ENCODE measurements around the gene CCR1. TPM values are rescaled to one million over a fixed set of nuclear protein-coding genes. Genes with fewer than 3 reads are reported as not detected.
"Not testable (repeated sequence)": the region's sequence is repeated elsewhere in the genome, so short reads cannot be mapped to it uniquely, and the experiment has no call there.

The CCR1 gene
- total RNA-seq, 1 donor = 0.90 TPM

DNA sequence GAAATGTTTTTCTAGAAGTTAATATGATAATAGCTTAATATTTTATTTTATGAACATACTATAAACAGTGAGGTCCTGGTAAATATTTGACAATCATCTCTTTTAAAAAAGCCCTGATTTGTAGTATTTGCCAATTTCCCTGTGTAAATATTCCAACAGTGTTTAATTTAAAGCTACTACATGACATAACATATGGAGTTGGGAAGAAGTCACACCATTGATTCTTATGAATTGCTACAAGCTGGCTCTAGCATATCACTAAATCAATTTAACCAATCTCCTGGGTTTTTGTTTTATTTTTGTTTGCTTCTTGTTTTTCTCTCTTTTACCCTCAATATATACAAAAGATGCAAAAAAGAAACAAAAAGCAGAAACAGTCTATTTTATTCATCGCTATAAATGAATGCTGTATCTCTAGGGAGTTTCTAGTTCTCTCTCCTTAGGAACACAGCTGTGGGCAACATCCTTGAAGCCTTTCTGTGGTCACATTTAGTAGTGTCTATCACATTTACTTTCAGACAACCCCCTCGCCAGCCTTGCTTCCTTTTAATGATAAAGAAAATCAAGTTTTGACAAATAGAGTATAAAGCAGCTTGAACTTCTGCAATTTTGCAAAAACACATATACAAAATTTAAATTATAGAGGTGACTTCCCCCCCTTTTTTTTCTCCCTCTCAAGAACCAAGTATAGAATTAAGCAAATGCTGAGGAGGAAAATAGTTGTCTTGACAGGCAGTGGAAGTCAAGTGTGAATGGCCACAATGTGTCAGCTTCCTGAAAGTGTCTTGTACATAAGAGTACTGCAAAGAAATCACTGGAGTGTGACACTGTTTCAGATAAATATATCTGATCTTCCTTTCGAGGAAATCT is 21.4 kb downstream of the CCR1 start:
- TF ChIP-seq, protein P1, sequence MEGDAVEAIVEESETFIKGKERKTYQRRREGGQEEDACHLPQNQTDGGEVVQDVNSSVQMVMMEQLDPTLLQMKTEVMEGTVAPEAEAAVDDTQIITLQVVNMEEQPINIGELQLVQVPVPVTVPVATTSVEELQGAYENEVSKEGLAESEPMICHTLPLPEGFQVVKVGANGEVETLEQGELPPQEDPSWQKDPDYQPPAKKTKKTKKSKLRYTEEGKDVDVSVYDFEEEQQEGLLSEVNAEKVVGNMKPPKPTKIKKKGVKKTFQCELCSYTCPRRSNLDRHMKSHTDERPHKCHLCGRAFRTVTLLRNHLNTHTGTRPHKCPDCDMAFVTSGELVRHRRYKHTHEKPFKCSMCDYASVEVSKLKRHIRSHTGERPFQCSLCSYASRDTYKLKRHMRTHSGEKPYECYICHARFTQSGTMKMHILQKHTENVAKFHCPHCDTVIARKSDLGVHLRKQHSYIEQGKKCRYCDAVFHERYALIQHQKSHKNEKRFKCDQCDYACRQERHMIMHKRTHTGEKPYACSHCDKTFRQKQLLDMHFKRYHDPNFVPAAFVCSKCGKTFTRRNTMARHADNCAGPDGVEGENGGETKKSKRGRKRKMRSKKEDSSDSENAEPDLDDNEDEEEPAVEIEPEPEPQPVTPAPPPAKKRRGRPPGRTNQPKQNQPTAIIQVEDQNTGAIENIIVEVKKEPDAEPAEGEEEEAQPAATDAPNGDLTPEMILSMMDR (IDR thresholded peaks at IDR 0.05; ENCODE audit: insufficient read depth, low read length) = no peak
- no peak for DNase-seq (ENCODE audit: low read depth)
- no peak overlapping the region for H3K4me3 ChIP-seq (ENCODE audit: low read depth, low read length)

DNA sequence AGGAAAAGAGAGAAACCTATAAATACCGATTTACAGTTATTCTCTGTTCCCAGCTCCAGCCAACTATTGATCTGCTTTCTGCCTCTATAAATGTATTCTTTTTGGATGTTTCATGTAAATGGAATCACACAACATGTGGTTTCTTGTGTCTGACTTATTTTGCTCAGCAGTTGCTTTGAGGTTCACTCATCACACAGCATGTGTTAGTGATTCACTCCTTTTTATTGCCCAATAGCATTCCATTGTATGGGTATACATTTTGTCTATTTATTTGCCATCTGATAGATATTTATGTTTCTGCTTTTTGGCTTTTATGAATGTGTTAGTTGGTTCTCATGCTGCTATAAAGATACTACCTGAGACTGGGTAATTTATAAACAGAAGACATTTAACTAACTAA is 23.6 kb downstream of the CCR1 start:
- H3K4me3 ChIP-seq (ENCODE audit: low read depth, low read length) = no peak overlapping the region
- DNase-seq (ENCODE audit: low read depth) = peak; percentile 37
- TF ChIP-seq, protein P1 (IDR thresholded peaks at IDR 0.05; ENCODE audit: insufficient read depth, low read length) = no peak

DNA sequence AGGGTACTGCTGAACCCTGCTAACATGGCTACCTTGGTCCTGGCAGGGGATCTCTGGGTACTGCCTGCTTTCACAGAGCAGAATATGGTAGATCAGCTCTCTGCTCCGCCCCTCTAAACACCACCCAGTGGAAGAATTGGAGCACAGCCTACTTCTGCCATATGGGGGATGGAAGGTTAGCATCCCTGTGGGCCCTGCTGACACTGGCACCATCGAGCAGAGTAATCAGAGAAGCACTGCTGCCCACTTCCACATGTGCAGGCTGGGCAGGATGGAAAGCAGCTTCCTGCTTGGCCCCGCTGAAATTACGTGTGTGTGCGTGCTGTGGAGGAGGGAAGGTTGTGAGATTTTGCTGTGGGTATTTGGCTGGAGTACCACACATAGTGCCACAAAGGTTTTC is 24.8 kb downstream of the CCR1 start:
- TF ChIP-seq, protein P1 (IDR thresholded peaks at IDR 0.05; ENCODE audit: insufficient read depth, low read length) = no peak
- H3K4me3 ChIP-seq (ENCODE audit: low read depth, low read length) = no peak overlapping the region
- no peak for DNase-seq (ENCODE audit: low read depth)

DNA sequence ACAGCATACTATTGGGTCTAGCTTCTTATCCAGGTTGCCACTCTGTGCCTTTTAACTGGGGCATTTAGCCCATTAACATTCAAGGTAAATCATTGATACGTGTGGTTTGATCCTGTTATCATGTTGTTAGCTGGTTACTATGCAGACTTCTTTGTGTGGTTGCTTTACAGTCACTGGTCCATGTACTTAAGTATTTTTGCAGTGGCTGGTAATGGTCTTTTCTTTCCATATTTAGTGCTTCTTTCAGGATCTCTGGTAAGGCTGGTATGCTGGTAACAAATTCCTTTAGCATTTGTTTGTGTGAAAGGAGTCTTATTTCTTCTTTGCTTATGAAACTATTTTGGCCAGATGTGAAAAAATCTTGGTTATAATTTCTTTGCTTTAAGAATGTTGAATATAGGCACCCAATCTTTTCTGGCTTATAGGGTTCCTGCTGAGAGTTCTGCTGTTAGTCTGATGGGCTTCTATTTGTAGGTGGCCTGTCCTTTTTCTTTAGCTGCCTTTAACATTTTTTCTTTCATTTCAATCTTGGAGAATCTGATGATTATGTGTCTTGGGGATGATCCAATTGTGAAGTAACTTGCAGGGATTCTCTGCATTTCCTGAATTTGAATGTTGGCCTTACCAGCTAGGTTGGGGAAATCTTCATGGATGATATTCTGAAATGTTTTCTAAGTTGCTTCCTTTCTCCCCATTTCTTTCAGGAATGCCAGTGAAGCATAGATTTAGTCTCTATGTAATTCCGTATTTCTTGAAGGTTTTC is 39.3 kb downstream of the CCR1 start:
- no peak for DNase-seq (ENCODE audit: low read depth)
- TF ChIP-seq, protein P1 (IDR thresholded peaks at IDR 0.05; ENCODE audit: insufficient read depth, low read length) = no peak
- H3K4me3 ChIP-seq (ENCODE audit: low read depth, low read length) = no peak overlapping the region

DNA sequence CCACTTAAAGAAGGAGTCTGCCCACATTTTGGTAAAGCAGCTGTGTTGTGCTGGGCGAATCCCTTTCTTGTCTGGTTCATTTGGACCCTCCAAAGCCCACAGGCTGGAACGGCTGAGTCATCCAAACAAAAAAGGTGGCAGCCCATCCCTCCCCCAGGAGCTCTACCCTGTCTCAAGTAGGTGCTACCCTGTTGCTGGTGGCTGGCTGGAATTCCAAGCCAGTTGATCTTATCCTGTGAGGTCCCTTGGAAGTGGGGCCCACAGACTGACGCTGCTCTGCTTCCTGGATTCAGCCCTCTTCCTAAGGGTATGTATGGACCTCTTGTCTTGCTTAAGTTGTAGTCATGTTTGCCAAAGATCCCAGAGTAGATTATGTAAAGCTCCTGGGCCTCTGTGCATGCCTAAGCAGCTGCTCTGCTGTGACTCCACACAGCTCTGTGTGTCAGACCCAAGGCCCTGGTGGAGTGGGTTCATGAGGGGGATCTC is 44.5 kb downstream of the CCR1 start:
- no peak for DNase-seq (ENCODE audit: low read depth)
- TF ChIP-seq, protein P1 (IDR thresholded peaks at IDR 0.05; ENCODE audit: insufficient read depth, low read length) = no peak
- no peak overlapping the region for H3K4me3 ChIP-seq (ENCODE audit: low read depth, low read length)

DNA sequence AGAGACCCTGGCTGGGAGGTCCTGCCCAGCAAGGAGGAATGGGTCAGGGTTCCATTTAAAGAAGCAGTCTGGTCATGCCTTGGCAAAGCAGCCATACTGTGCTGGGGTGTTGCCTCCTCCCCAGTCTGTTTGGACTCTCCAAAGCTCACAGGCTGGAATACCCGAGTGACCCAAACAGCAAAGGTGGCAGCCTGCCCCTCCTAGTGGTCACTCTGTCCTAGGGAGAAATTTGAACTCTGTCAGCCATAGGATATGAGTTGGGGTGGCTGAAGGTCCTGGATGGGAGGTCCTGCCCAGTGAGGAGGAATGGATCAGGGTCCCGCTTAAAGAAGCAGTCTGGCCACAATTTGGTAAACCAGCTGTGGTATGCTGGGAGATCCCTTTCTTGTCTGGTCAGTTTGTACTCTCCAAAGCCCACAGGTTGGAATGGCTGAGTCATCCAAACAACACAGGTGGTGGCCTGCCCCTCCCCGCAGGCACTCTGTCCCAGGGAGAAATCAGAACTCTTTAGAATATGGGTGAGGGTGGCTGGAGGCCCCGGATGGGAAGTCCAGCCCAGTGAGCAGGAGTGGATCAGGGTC is 45.0 kb downstream of the CCR1 start:
- no peak overlapping the region for H3K4me3 ChIP-seq (ENCODE audit: low read depth, low read length)
- no peak for DNase-seq (ENCODE audit: low read depth)
- TF ChIP-seq, protein P1 (IDR thresholded peaks at IDR 0.05; ENCODE audit: insufficient read depth, low read length) = no peak

DNA sequence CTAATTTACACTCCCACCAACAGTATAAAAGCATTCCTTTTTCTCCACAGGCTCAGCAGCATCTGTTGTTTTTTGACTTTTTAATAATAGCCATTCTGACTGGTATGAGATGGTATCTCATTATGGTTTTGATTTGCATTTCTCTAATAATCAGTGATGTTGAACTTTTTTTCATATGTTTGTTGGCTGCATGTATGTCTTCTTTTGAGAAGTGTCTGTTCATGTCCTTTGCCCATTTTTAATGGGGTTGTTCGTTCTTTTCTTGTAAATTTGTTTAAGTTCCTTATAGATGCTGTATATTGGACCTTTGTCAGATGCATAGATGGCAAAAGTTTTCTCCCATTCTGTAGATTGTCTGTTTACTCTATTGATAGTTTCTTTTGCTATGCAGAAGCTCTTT is 50.4 kb downstream of the CCR1 start:
- not testable (repeated sequence) for H3K4me3 ChIP-seq (ENCODE audit: low read depth, low read length); DNase-seq (ENCODE audit: low read depth)

Data from fibroblast of the aortic adventitia (primary cell).